Gastroesophageal sphincter (tissue), 2 donors: Measurements from ENCODE around the gene NPSR1.

Source experiments
- EP300 ChIP-seq: sonication (generic); formaldehyde crosslinking; IDR thresholded peaks from one replicate; pipeline ENCODE4 v1.6.1; 2017; ENCODE audit warnings: antibody characterized with exemption, mild to moderate bottlenecking
- POLR2A ChIP-seq, 2 donors: fragments of 450-650 bp; IDR thresholded peaks; one replicate each; pipeline ENCODE4 v1.6.1; 2017; ENCODE audit warnings: antibody characterized with exemption in 2 of 2, mild to moderate bottlenecking in 2 of 2, moderate library complexity in 1 of 2

GRCh38 chr7:34831436-34831835 lies 173.4 kb downstream of the NPSR1 start:
- TF ChIP-seq EP300 (no peak), POLR2A (IDR thresholded peaks at IDR 0.05) (no peak)
